Neuronal stem cell (in vitro differentiated cells): ENCODE results near the gene SP5.

Experiments
- DNase-seq: peaks from one replicate; pipeline ENCODE4 v3.0.0-alpha.2; 2013; ENCODE audit warnings: low spot score
- H2AFZ ChIP-seq: one replicate; pipeline ENCODE4 v1.6.1; 2013; ENCODE audit warnings: mild to moderate bottlenecking, low read length, inconsistent platforms
- H2AK5ac ChIP-seq: 2 replicates; pipeline ENCODE4 v1.6.1; 2013; ENCODE audit warnings: low read depth, mild to moderate bottlenecking, inconsistent platforms, low read length, moderate library complexity, mixed read lengths
- H2BK120ac ChIP-seq: 2 replicates; pipeline ENCODE4 v1.6.1; 2013; ENCODE audit warnings: low read depth, mild to moderate bottlenecking, inconsistent platforms, low read length, moderate library complexity, mixed read lengths
- H2BK12ac ChIP-seq: one replicate; pipeline ENCODE4 v1.6.1; 2013; ENCODE audit warnings: low read length, inconsistent platforms
- H2BK15ac ChIP-seq: 2 replicates; pipeline ENCODE4 v1.6.1; 2013; ENCODE audit warnings: mild to moderate bottlenecking, low read length, inconsistent platforms, mixed read lengths
- H2BK5ac ChIP-seq: one replicate; pipeline ENCODE4 v1.6.1; 2013; ENCODE audit warnings: inconsistent platforms, mild to moderate bottlenecking, low read length, moderate library complexity
- H3K14ac ChIP-seq: one replicate; pipeline ENCODE4 v1.6.1; 2013; ENCODE audit warnings: low read length, inconsistent platforms
- H3K18ac ChIP-seq: 2 replicates; pipeline ENCODE4 v1.6.1; 2013; ENCODE audit warnings: low read length, inconsistent platforms
- H3K23ac ChIP-seq: 2 replicates; pipeline ENCODE4 v1.6.1; 2013; ENCODE audit warnings: low read depth, mild to moderate bottlenecking, mixed read lengths, low read length, inconsistent platforms; ENCODE audit not compliant: poor library complexity
- H3K27ac ChIP-seq: replicated peaks from 3 replicates; pipeline ENCODE4 v1.5.1; 2013; ENCODE audit warnings: low read length, inconsistent platforms
- H3K27me3 ChIP-seq, 3 experiments: 2 replicates each; pipeline ENCODE4 v1.6.1; 2013; ENCODE audit warnings: low read length in 3 of 3, mild to moderate bottlenecking in 2 of 3, inconsistent platforms in 1 of 3, low read depth in 1 of 3, mixed read lengths in 1 of 3, moderate library complexity in 1 of 3; ENCODE audit not compliant: control insufficient read depth in 3 of 3, insufficient read depth in 3 of 3
- H3K36me3 ChIP-seq, 2 donors: replicated peaks in 1 of 2; 2 replicates each; pipeline ENCODE4 v1.6.1; 2013; ENCODE audit warnings: low read length in 2 of 2; ENCODE audit not compliant: control insufficient read depth in 2 of 2, insufficient read depth in 2 of 2
- H3K4ac ChIP-seq: 2 replicates; pipeline ENCODE4 v1.6.1; 2013; ENCODE audit warnings: inconsistent platforms, mild to moderate bottlenecking, low read length, moderate library complexity
- H3K4me1 ChIP-seq, 2 donors: 1 replicate in 1 of 2; 2 replicates in 1 of 2; pipeline ENCODE4 v1.6.1; 2013; ENCODE audit warnings: low read length in 2 of 2, low read depth in 1 of 2; ENCODE audit not compliant: control insufficient read depth in 2 of 2, insufficient read depth in 1 of 2
- H3K4me2 ChIP-seq: one replicate; pipeline ENCODE4 v1.6.1; 2013; ENCODE audit warnings: mild to moderate bottlenecking, low read length, inconsistent platforms; ENCODE audit not compliant: insufficient read depth, poor library complexity, severe bottlenecking
- H3K4me3 ChIP-seq, 2 donors: 2 replicates each; pipeline ENCODE4 v1.5.1; 2013; ENCODE audit warnings: low read length in 2 of 2, mild to moderate bottlenecking in 2 of 2, inconsistent platforms in 1 of 2, moderate library complexity in 1 of 2
- H3K79me1 ChIP-seq: one replicate; pipeline ENCODE4 v1.6.1; 2013; ENCODE audit warnings: low read depth, mild to moderate bottlenecking, inconsistent platforms, low read length, moderate library complexity
- H3K9ac ChIP-seq: one replicate; pipeline ENCODE4 v1.6.1; 2013; ENCODE audit warnings: mild to moderate bottlenecking, low read depth, low read length, inconsistent platforms; ENCODE audit not compliant: poor library complexity
- H3K9me3 ChIP-seq, 2 donors: replicated peaks in 1 of 2; 2 replicates each; pipeline versions ENCODE3 to v1.6.1; 2013; ENCODE audit warnings: low read length in 2 of 2, mild to moderate bottlenecking in 2 of 2, inconsistent platforms in 1 of 2, low read depth in 1 of 2, mixed read lengths in 1 of 2, moderate library complexity in 1 of 2; ENCODE audit not compliant: control insufficient read depth in 2 of 2, insufficient read depth in 1 of 2
- H4K8ac ChIP-seq: one replicate; pipeline ENCODE4 v1.6.1; 2013; ENCODE audit warnings: low read depth, mild to moderate bottlenecking, inconsistent platforms, low read length, moderate library complexity
- H4K91ac ChIP-seq: one replicate; pipeline ENCODE4 v1.6.1; 2013; ENCODE audit warnings: low read length, low read depth, mild to moderate bottlenecking, inconsistent platforms; ENCODE audit not compliant: poor library complexity
- WGBS, 2 donors: extraction: QIAGEN DNeasy Blood & Tissue Kit; methylation state at CpG; one replicate each; pipeline ENCODE4 v1.1.7; 2013; ENCODE audit warnings: missing lambda C conversion rate in 2 of 2, mixed read lengths in 1 of 2; ENCODE audit not compliant: insufficient read length in 2 of 2, insufficient replicate concordance in 1 of 2; ENCODE audit errors: extremely low coverage in 2 of 2; 5-methylcytosine and 5-hydroxymethylcytosine counted together

The SP5 gene

DNA sequence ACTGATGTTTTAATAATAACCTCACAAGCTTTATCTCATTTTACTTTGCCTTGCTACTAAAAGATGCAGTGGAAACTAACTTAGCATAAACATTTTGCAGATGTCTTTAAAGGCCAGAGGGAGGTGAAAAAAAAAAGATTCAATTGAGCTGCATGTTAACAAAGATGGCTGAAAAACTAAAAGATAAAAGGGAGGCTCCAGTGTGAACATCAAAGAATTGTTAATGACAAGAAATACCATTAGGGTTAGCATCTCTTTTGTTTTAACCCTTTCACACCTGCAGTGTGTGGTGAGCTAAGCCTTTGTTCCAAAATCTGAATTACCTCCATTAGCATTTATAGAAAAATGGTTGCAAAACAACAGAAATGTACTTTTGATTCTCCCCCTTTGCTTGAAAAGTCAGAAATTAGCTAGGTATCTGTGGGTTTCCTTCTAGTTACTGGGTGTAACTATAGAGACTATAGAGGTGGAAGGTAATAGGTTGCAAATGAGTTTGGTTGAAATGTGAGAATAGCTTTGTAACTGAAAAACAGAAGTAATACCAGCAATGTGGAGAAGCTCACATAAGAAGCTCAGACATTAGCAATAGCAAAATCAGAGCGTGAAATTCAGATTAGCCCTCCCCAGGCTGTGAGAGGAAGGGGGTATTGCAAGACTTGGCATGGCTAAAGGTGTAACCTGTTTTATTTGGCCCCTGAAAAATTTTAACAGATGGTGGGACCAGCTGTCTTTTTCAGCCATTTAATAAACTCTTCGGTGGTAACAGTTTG is 34.8 kb upstream of the SP5 start:
- H3K4me3 ChIP-seq, result no peak overlapping the region
- peaks cover 0 to 1% of the 10 kb centered on the region in 2 donors for H3K36me3 ChIP-seq
- no peak overlapping the region for H2AFZ ChIP-seq
- H2BK120ac ChIP-seq, result no peak overlapping the region
- no peak overlapping the region for H2BK15ac ChIP-seq
- H4K8ac ChIP-seq, result no peak overlapping the region
- no peak overlapping the region for H2AK5ac ChIP-seq
- H3K27me3 ChIP-seq, result peaks cover 0 to 6% (median 0%) of the 10 kb centered on the region in 3 experiments
- H3K27ac ChIP-seq, result no peak overlapping the region
- no CpG with 5 or more reads among the region's 2 CpGs for WGBS, 2 donors
- H3K23ac ChIP-seq, result no peak overlapping the region
- H4K91ac ChIP-seq, result no peak overlapping the region
- H2BK12ac ChIP-seq, result no peak overlapping the region
- no peaks in the 10 kb centered on the region for H3K79me1 ChIP-seq
- H3K9ac ChIP-seq, result no peak overlapping the region
- no peak overlapping the region for H3K14ac ChIP-seq
- peaks cover 0 to 7% of the 10 kb centered on the region in 2 donors for H3K4me1 ChIP-seq
- no peak for DNase-seq
- H3K4ac ChIP-seq, result no peak overlapping the region
- H3K9me3 ChIP-seq, result no peaks in the 10 kb centered on the region
- H2BK5ac ChIP-seq, result no peak overlapping the region
- H3K4me2 ChIP-seq, result no peak overlapping the region
- H3K18ac ChIP-seq, result no peak overlapping the region

DNA sequence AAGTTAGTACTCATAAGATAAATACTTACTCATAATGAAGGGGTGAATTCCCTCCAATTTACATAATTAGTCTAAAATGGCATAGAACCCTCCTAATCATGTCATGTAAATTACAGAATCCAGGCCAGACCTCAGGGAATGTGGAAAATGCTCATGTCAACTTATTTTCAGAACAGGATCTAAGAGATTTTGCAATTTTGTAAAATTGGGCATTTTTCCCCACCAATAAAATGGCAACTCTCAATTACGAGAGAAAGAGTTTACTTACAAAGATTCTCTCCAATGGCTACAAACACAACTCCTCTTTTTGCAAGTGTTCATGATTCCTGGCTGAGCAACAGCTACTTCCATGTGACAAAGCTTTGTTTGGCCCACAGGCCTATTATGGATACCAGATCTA is 33.8 kb upstream of the SP5 start:
- no peak overlapping the region for H2BK5ac ChIP-seq
- H3K4me2 ChIP-seq, result no peak overlapping the region
- H4K8ac ChIP-seq, result no peak overlapping the region
- no peak overlapping the region for H3K18ac ChIP-seq
- H3K4ac ChIP-seq, result no peak overlapping the region
- no peak overlapping the region for H2BK15ac ChIP-seq
- peaks cover 0 to 7% of the 10 kb centered on the region in 2 donors for H3K4me1 ChIP-seq
- H2AK5ac ChIP-seq, result no peak overlapping the region
- DNase-seq, result no peak
- no peak overlapping the region for H3K14ac ChIP-seq
- H3K36me3 ChIP-seq, result peaks cover 0 to 1% of the 10 kb centered on the region in 2 donors
- H3K9me3 ChIP-seq, result no peaks in the 10 kb centered on the region
- no peak overlapping the region for H3K9ac ChIP-seq
- H2BK12ac ChIP-seq, result no peak overlapping the region
- peaks cover 0 to 6% (median 0%) of the 10 kb centered on the region in 3 experiments for H3K27me3 ChIP-seq
- no peak overlapping the region for H2BK120ac ChIP-seq
- H3K23ac ChIP-seq, result no peak overlapping the region
- no peak overlapping the region for H3K27ac ChIP-seq
- no peak overlapping the region for H2AFZ ChIP-seq
- H4K91ac ChIP-seq, result no peak overlapping the region
- WGBS, 2 donors, result no CpG with 5 or more reads among the region's 1 CpG
- no peak overlapping the region for H3K4me3 ChIP-seq
- no peaks in the 10 kb centered on the region for H3K79me1 ChIP-seq

DNA sequence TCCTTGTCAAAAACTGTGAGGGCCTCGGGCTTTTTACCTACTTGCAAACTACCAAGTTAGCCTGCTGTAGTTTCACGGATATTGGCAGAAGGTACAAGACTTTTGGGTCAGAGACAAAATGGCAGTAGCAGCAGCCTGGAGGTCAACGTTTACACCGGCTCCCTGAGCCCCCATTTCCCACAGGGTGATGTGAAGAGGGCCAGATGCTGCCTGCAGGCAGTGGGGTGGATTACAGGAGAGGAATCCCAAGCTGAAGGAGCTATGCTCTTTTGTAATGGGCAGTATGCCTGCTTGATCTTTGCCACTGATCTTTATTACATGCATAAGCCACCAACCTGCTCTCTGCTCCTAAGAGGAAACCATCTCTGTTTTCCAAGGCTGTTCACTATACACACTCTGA is 29.5 kb upstream of the SP5 start:
- no peak overlapping the region for H3K9ac ChIP-seq
- H3K9me3 ChIP-seq, result no peaks in the 10 kb centered on the region
- DNase-seq, result no peak
- no peak overlapping the region for H3K4me3 ChIP-seq
- no peak overlapping the region for H2BK12ac ChIP-seq
- H3K23ac ChIP-seq, result no peak overlapping the region
- no peak overlapping the region for H2AFZ ChIP-seq
- no peaks in the 10 kb centered on the region for H3K36me3 ChIP-seq
- no peak overlapping the region for H3K18ac ChIP-seq
- peaks cover 0 to under 1% of the 10 kb centered on the region in 2 donors for H3K4me1 ChIP-seq
- H2AK5ac ChIP-seq, result no peak overlapping the region
- H3K27ac ChIP-seq, result no peak overlapping the region
- no peaks in the 10 kb centered on the region for H3K79me1 ChIP-seq
- no peak overlapping the region for H2BK5ac ChIP-seq
- H2BK120ac ChIP-seq, result no peak overlapping the region
- no peak overlapping the region for H3K14ac ChIP-seq
- peaks cover 0 to 9% (median 0%) of the 10 kb centered on the region in 3 experiments for H3K27me3 ChIP-seq
- no peak overlapping the region for H4K8ac ChIP-seq
- H3K4me2 ChIP-seq, result no peak overlapping the region
- no peak overlapping the region for H2BK15ac ChIP-seq
- no peak overlapping the region for H4K91ac ChIP-seq
- WGBS, 2 donors, result no CpG with 5 or more reads among the region's 4 CpGs
- H3K4ac ChIP-seq, result no peak overlapping the region

DNA sequence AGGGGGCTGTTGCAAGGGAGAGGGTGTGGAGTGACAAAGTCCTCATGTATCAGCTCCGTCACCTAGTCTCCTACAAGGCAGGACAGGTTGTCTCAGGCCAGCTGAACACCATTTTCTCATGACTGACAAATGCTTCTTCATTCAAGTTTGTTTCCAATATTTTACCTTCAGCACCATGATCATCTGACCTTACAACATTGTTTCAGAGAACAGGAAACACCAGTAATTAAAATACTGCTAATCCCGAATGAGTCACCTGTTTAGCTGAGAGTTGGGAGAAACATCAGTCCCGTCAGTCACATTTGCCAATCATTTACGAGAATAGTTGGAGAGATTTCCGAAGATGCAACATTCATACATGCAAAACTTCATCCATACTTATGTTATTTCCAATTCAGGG is 25.7 kb upstream of the SP5 start:
- Histone ChIP-seq H3K4ac (no peak overlapping the region), H3K36me3 (no peaks in the 10 kb centered on the region), H2BK15ac (no peak overlapping the region), H3K18ac (no peak overlapping the region), H3K4me2 (no peak overlapping the region), H3K27me3 (peaks cover 0 to 9% (median 0%) of the 10 kb centered on the region in 3 experiments), H2AFZ (no peak overlapping the region), H3K27ac (no peak overlapping the region), H3K14ac (no peak overlapping the region), H3K4me3 (no peak overlapping the region), H2BK12ac (no peak overlapping the region), H3K23ac (no peak overlapping the region), H2BK5ac (no peak overlapping the region), H3K79me1 (no peaks in the 10 kb centered on the region), H4K91ac (no peak overlapping the region), H2BK120ac (no peak overlapping the region), H4K8ac (no peak overlapping the region), H3K9me3 (no peaks in the 10 kb centered on the region), H2AK5ac (no peak overlapping the region), H3K4me1 (no peaks in the 10 kb centered on the region), H3K9ac (no peak overlapping the region)
- no CpG with 5 or more reads among the region's 5 CpGs for whole genome bisulfite sequencing, 2 donors
- no peak for DNase-seq
